Chondrocyte (in vitro differentiated cells): ENCODE data around the gene RESP18. TPM values are rescaled to one million over a fixed set of nuclear protein-coding genes. Genes with fewer than 3 reads are reported as not detected.

Source experiments
- DNase-seq: peaks from one replicate; pipeline ENCODE4 v3.0.0; 2021; ENCODE audit warnings: mixed read lengths, low spot score
- H3K27ac Mint-ChIP-seq: one replicate; pipeline ENCODE4 v1.8.0; 2021; ENCODE audit warnings: mild to moderate bottlenecking, moderate library complexity, mixed read lengths; ENCODE audit not compliant: unreplicated experiment
- H3K27me3 Mint-ChIP-seq: 2 replicates; pipeline ENCODE4 v1.8.0; 2021; ENCODE audit warnings: low read depth, mixed read lengths
- H3K36me3 Mint-ChIP-seq: 2 replicates; pipeline ENCODE4 v1.8.0; 2021; ENCODE audit warnings: low read depth, mixed read lengths
- H3K4me1 Mint-ChIP-seq: 2 replicates; pipeline ENCODE4 v1.8.0; 2021; ENCODE audit warnings: low read depth, mild to moderate bottlenecking, mixed read lengths
- H3K4me3 Mint-ChIP-seq: one replicate; pipeline ENCODE4 v1.8.0; 2021; ENCODE audit warnings: mild to moderate bottlenecking, moderate library complexity, mixed read lengths; ENCODE audit not compliant: unreplicated experiment
- H3K9me3 Mint-ChIP-seq: 2 replicates; pipeline ENCODE4 v1.8.0; 2021; ENCODE audit warnings: low read depth, mixed read lengths
- CTCF ChIP-seq: fragments of 200-600 bp; sonication (generic); IDR thresholded peaks from 2 replicates; pipeline ENCODE4 v1.5.0; 2021; ENCODE audit warnings: antibody characterized with exemption, mild to moderate bottlenecking, moderate library complexity
- microRNA-seq: library from miRNA; unstranded; fragments of <30 nt; microRNA quantifications from one replicate; pipeline ENCODE4 v1.2.0, GENCODE V29; 2020; ENCODE audit warnings: borderline number of aligned reads
- total RNA-seq: library from RNA; stranded (reverse); gene quantifications from 3 replicates; pipeline ENCODE4 v1.2.1, GENCODE V29; 2021

The RESP18 gene
- total RNA-seq, 1 donor from 2014 or later = not detected

- peak overlapping the region; percentile 99 for H3K27ac Mint-ChIP-seq
- H3K36me3 Mint-ChIP-seq = peaks cover 9% of the 10 kb centered on the region
- peaks cover 65% of the 10 kb centered on the region for H3K4me1 Mint-ChIP-seq
- no peak for DNase-seq
- no peaks in the 10 kb centered on the region for H3K9me3 Mint-ChIP-seq
- H3K4me3 Mint-ChIP-seq = peak overlapping the region; percentile 85
- TF ChIP-seq CTCF = no peak
- H3K27me3 Mint-ChIP-seq = no peaks in the 10 kb centered on the region
Observed at GRCh38 chr2:219278655-219279150, 53.8 kb downstream of the RESP18 start.

GRCh38 chr2:219277703-219278654, 54.6 kb downstream of the RESP18 start:
- Mint-ChIP-seq H3K9me3 (no peaks in the 10 kb centered on the region), H3K4me1 (peaks cover 68% of the 10 kb centered on the region), H3K27me3 (no peaks in the 10 kb centered on the region), H3K27ac (peak overlapping the region; percentile 99), H3K4me3 (peak overlapping the region; percentile 85), H3K36me3 (peaks cover 4% of the 10 kb centered on the region)
- peak; percentile 71 for DNase-seq
- TF ChIP-seq CTCF = peak; percentile 97

Small RNAs within 50 kb of the gene (microRNA-seq; reads per million reads assigned to microRNA genes)
- not detected for gene MIR153-1

Other genes starting within 250 kb of the RESP18 start
- 7.3 to 13.3 TPM (median 12.7 TPM) in 3 replicates for gene NHEJ1, start 171.9 kb downstream of the RESP18 start, total RNA-seq
- 2.0 to 2.7 TPM (median 2.4 TPM) in 3 replicates for gene SLC23A3, start 162.7 kb downstream of the RESP18 start, total RNA-seq
- 36.1 to 46.3 TPM (median 43.1 TPM) in 3 replicates for gene CNPPD1, start 155.8 kb downstream of the RESP18 start, total RNA-seq
- gene RETREG2, start 154.5 kb downstream of the RESP18 start, total RNA-seq = 81.1 to 88.0 TPM (median 85.0 TPM) in 3 replicates
- 28.6 to 29.8 TPM (median 29.3 TPM) in 3 replicates for gene ZFAND2B, start 126.0 kb downstream of the RESP18 start, total RNA-seq
- 27.1 to 39.0 TPM (median 27.4 TPM) in 3 replicates for gene ABCB6, start 113.8 kb downstream of the RESP18 start, total RNA-seq
- gene ATG9A, start 103.1 kb downstream of the RESP18 start, total RNA-seq = 75.2 to 82.8 TPM (median 75.5 TPM) in 3 replicates
- 27.9 to 38.0 TPM (median 35.9 TPM) in 3 replicates for gene ANKZF1, start 102.9 kb downstream of the RESP18 start, total RNA-seq
- gene GLB1L, start 87.3 kb downstream of the RESP18 start, total RNA-seq = 2.9 to 7.3 TPM (median 3.0 TPM) in 3 replicates
- 24.4 to 32.0 TPM (median 25.9 TPM) in 3 replicates for gene STK16, start 87.3 kb downstream of the RESP18 start, total RNA-seq
- gene TUBA4B, start 79.5 kb downstream of the RESP18 start, total RNA-seq = not detected in 3 replicates
- gene TUBA4A, start 78.8 kb downstream of the RESP18 start, total RNA-seq = 9.4 to 19.7 TPM (median 11.5 TPM) in 3 replicates
- 50.7 to 55.6 TPM (median 55.0 TPM) in 3 replicates for gene DNAJB2, start 53.4 kb downstream of the RESP18 start, total RNA-seq
- gene PTPRN, start 23.3 kb downstream of the RESP18 start, total RNA-seq = 0.67 to 0.87 TPM (median 0.80 TPM) in 3 replicates
- gene DNPEP, start 55.2 kb upstream of the RESP18 start, total RNA-seq = 42.3 to 47.9 TPM (median 43.5 TPM) in 3 replicates
- gene DES, start 85.6 kb upstream of the RESP18 start, total RNA-seq = 0.70 to 19.8 TPM (median 15.5 TPM) in 3 replicates
- gene SPEG, start 102.1 kb upstream of the RESP18 start, total RNA-seq = 62.9 to 94.9 TPM (median 89.7 TPM) in 3 replicates
- gene GMPPA, start 166.1 kb upstream of the RESP18 start, total RNA-seq = 60.9 to 72.4 TPM (median 62.1 TPM) in 3 replicates
- 0.15 TPM in 2 of 3 replicates, not detected in the other for gene ASIC4, start 181.7 kb upstream of the RESP18 start, total RNA-seq
- 273 to 276 TPM (median 273 TPM) in 3 replicates for gene CHPF, start 211.1 kb upstream of the RESP18 start, total RNA-seq
- 3.6 to 6.1 TPM (median 4.8 TPM) in 3 replicates for gene TMEM198, start 211.3 kb upstream of the RESP18 start, total RNA-seq
- gene OBSL1, start 238.8 kb upstream of the RESP18 start, total RNA-seq = 103 to 143 TPM (median 111 TPM) in 3 replicates
- 1.0 to 2.7 TPM (median 1.7 TPM) in 3 replicates for gene INHA, start 239.6 kb upstream of the RESP18 start, total RNA-seq